NCI-H146 treated with DMSO at 0.1 percent for 48 hours (cell line): ENCODE data around the gene AFDN.
"Not testable (repeated sequence)": the region's sequence is repeated elsewhere in the genome, so short reads cannot be mapped to it uniquely, and the experiment has no call there.

ENCODE experiments used
- DNase-seq: peaks from one replicate; lab custom pipeline; 2025; ENCODE audit not compliant: unreplicated experiment; lab: John Stamatoyannopoulos, UW

AFDN gene

DNA sequence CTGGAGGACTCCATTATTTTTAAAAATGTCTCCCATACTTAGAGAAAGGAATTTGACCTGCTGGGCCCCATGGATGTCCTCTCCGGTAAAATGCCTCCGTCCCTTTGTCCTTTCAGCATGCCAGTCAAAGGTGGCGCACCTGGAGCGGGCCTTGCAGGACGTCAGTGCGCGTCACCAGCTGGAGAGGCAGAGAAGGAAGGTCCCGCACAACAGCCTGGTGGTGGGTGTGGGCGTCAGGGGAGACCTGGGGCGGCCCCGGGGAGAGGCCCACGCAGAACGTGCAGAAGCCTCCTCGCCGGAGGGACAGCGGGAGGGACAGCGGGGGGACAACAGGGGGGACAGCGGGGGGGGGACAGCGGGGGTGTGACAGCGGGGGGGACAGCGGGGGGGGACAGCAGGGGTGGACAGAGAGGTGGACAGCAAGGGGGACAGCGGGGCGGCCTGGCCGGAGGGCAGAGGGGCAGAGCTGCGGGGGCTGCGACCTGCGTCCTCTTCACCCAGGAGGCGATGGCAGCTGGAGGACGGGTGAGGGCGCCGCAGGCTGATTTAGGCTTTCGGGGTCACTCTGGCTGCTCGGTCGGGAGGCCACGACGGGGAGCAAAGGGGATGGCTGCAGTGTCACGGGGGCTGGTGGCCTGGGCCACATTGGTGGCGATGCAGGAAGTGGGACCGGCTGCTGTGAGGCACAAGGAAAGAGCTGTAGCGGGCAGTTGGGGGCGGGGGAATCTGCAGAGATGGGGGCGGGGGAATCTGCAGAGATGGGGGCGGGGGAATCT is 169.9 kb downstream of the AFDN start:
- DNase-seq, result no peak

DNA sequence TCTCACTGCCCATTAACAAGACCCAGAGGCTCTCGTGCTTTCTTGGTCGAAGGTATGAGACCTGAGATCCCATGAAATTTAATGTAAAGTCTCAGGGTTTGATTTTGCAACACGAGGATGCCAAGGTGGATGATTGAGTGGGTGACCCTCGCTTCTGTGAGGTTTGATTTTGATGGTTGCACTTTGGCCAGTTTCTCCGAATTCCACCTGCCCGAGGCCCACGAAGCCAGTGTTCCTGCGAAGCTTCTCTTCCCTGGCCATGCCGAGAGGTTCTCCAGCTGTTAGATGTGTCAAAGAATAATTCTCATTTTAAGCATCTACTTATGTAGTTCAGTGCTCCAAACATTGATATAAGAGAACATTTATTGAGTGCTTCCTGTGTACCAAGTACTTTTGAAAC is 170.9 kb downstream of the AFDN start, which contains the start of gene KIF25:
KIF25 (plus strand) TSS at position 30 of the 400 bp plus-strand sequence. CDS start 31,915 bp downstream, outside the sequence.
- no peak for DNase-seq

DNA sequence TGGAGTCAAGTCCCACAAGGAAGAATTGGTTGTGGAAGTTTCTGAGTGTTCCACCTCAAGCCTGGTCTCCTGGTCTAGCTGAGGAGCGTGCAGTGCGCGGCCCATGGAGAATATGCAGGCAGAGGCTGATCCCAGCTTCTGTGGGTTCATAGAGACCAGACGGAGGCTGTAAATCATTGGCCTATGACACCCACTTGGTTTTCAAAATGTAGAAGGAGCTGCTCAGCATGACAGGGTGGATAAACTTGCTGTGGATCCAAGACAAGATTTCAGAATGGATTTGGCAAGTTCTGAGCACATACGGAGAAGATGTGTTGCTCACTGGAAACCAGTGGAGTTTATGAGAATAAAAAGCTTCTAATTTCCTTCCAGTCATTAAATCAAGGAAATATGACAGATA is 171.5 kb downstream of the AFDN start:
- no peak for DNase-seq

DNA sequence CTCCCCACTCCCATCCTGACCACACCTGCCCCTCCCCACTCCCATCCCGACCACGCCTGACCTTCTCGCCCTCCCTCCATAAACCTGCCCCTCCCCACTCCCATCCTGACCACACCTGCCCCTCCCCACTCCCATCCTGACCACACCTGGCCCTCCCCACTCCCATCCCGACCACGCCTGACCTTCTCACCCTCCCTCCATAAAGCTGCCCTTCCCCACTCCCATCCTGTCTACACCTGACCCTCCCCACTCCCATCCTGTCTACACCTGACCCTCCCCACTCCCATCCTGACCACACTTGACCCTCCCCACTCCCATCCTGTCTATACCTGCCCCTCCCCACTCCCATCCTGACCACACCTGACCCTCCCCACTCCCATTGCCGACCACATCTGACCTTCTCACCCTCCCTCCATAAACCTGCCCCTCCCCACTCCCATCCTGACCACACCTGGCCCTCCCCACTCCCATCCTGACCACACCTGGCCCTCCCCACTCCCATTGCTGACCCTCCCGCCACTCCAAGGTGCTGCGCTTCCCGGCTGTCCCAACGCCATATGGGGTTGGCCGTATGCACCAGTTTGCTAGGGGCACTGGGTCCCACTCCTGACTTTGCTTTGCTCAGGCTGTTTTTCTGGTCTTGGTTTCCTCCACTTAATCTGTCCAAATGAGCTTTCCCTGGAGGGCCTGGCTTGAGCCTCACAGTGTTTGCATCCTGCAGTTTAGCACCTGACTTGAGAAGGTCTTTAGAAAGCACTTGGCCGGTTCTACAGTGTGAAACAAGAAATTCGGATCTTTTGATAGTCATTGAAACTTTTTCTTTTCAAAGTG is 173.7 kb downstream of the AFDN start:
- DNase-seq, result no peak

DNA sequence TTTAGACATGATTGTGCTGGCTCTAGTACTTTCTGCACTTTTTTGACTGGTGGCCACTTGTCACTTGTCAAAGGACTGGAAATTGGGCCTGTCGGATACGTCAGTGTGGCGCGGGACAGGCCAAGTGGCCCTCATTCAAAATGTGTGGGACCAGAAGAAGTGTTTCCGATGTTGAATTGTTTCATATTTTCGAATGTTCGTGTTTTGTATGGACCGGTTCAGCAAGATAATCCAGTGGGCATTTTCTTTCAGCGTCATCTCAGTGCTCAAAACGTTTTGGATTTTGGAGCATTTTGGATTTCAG is 174.3 kb downstream of the AFDN start:
- DNase-seq, result no peak

DNA sequence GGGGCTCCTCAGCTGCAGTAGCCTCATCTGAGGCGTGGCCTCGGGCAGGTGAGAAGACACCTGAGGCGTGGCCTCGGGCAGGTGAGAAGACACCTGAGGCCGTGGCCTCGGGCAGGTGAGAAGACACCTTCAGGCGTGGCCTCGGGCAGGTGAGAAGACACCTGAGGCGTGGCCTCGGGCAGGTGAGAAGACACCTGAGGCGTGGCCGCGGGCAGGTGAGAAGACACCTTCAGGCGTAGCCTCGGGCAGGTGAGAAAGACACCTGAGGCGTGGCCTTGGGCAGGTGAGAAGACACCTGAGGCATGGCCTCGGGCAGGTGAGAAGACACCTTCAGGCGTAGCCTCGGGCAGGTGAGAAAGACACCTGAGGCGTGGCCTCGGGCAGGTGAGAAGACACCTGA is 174.8 kb downstream of the AFDN start:
- not testable (repeated sequence) for DNase-seq

DNA sequence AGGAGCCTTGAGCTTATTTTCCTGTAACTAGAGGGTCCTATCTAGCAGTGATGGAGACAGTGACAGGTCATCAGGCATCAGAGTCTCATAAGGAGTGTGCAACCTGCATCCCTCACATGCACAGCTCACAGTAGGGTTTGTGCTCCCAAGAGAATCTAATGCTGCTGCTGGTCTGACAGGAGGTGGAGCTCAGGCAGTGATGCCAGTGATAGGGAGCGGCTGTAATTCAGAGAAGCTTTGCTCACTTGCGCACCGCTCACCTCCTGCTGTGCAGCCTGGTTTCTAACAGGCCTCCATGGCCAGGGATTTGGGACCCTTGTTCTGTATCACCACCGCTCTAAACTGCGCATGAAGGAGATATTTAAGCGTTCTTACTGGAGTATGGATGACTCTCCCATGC is 176.1 kb downstream of the AFDN start:
- no peak for DNase-seq

DNA sequence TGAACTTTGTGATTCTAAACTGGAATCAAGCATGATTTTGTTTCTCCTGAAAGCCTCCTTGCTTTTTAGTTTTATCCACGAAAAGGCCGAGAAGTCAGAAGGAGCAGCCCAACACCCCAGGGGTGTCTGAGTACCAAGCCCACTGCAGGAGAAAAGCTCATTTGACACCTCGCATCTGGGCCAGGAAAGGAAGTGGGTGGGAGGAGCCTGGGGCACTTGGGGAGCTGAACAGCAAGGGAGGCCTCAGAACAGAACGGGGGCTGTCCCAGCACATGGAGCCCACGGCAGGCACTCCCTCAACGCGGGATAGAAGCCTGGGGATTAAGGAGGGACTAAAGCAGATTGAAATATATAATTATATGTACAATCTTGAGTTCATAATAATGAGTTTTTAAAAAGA is 177.3 kb downstream of the AFDN start:
- no peak for DNase-seq

DNA sequence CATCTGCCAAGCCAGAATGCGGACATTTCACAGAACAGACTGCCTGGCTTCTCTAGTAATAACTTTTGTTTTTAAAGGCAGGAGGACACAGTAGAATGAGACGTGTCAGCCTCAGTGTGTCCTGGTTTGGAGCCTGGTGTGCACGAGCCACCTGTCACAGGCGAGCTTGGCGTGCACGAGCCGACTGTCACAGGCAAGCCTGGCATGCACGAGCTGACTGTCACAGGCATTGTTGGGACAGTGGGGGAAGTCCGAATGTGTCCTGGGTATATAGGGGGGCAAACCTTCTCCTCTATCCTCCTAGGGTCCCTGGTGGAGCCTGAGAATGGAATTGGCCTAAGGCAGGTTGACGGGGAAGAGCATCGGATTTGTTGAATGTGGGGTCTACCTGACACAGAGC is 178.2 kb downstream of the AFDN start:
- DNase-seq, result no peak

DNA sequence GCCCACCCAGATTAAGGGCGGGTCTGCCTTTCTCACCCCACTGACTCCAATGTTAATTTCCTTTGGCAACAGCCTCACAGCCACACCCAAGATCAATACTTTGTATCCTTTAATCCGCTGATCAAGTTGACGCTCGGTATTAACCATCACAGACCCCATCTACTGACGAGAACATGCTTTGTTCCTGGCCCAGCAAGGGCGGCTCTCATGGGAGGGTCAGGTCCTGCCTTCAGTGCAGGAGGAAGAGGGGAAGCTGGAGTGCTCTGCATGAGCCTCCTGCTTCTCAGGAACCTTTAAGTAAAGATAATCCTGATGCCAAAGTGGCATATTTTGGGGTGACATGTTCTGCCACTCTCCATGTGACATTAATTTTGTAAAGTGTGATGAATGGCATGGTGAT is 179.1 kb downstream of the AFDN start:
- no peak for DNase-seq

DNA sequence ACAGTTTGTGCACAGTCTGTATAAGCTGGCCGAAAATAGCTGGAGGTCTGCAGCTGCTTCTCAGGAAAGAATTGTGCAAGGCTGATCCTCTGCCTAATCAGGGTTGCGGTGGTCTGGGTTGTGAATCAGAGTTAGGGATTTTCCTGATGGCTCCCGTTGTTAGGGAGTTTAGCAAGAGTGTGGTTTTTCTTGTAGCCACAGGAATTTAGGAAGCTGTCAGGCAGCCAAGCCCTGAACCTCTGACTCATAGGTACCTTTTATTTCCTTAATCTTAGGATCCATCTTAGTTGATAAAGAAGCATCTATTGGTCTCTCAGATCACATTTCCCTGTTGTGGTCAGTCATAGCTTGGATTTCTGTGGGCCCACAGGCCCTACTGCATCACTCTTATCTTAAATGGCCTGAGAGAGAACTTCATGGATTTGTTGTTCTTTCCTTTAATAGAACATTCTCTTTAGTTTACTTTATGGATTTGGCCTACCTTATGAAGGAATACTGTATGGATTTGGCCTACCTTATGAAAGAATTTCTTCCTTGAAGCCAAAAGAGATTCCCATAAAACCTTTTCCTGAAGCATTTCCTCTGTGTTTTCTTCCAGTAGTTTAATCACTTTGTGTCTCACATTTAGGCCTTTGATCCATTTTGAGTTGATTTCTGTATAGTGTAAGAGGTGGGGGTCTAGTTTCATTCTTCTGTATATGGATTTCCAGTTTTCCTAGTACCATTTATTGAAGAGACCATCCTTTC is 181.1 kb downstream of the AFDN start:
- no peak for DNase-seq

DNA sequence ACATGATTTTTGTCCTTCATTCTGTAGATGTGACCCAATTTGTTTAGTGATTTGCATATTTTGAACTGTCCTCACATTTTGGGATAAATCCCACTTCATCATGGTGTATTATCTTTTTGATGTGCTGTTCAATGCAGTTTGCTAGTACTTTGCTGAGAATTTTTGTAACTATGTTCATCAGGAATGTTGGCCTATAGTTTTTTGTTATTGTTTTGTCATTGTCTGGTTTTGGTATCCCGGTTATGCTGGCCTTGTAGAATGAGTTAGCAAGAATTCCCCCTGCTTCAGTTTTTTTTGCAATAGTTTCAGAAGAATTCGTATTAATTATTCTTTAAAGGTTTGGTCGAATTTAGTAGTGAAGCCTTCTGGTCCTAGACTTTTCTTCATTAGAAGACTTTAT is 182.6 kb downstream of the AFDN start:
- DNase-seq, result no peak

DNA sequence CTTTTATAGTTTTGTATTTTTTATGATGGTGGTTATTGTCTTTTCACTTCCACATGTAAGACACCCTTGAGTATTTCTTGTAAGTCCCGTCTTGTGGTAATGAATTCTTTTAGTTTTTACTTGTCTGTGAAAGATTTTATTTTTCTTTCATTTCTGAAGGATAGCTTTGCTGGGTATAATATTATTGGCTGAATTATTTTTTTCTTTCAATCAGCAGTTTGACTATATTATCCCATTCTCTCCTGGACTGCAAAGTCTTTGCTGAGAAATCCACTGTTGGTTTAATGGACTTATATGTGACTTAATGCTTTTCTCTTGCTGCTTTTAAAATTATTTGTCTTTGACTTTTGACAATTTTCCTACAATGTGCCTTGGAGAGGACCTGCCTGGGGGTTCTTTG is 184.6 kb downstream of the AFDN start:
- DNase-seq, result no peak

DNA sequence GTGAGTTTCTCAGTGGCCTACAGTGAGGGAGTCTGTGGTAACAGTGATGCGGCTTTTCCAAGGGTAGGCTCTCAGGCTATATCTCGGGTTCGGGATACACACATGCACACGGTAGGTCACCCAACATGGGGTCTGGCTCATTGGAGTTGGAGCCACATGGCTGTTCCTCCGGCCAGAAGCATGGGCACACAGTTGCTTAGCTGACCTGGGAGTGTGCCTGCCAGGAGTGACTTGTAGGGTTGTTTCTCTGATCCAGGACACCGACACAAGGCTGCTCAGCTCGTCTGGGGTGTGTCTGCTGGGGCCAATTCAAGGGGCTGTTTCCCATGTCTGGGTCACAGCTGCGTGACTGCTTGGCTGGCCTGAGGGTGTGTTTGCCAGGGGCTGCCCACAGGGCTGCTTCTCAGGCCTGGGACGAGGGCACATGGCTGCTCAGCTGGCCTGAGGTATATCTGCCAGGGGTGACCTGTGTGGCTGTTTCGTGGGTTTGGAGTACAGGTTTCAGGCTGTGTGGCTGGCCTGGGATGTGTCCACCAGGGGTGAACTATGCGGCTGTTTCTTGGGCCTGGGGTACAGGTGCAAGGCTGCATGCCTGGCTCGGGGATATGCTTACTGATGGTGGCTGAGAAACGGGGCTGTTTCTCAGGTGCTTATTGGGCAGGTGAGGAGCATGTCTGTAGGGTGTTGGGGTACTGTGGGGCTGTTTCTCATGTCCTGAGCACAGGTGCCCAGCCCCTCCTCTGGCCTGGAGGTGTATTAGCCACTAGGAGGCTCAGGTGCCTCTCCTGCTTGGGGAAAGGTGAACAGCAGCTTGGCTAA is 185.9 kb downstream of the AFDN start:
- no peak for DNase-seq

DNA sequence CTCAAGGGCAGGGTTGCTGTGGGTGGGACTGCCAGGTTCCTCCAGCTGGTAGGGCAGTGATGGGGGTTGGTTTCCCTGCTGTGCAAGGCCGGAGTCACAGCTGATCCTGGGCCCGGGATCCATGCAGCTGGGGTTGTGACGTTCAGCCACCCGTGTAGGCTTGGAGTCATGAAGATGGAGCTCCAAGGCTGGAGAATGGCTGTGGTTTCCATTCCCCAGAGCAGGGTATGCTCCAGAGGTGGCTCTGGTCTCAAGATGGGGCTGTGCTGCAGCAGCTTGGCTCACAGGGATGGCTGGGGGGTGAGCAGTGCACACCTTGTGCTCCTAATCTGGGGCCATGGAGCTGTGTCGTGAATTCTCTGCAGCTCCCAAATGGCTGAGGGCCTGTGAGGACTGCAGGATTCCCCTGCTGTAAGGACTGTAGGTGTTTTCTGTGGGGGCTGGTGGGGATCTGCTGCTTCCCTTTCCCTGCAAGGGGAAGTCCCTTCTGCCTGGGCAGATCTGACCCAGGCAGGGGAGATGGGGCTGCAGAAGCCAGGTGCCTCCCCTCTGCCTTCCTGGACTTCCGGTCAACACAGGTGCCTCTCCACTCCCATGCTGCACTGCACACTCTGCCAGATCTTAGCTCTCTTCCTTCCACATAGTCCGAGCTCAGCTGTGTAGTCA is 186.7 kb downstream of the AFDN start:
- no peak for DNase-seq

DNA sequence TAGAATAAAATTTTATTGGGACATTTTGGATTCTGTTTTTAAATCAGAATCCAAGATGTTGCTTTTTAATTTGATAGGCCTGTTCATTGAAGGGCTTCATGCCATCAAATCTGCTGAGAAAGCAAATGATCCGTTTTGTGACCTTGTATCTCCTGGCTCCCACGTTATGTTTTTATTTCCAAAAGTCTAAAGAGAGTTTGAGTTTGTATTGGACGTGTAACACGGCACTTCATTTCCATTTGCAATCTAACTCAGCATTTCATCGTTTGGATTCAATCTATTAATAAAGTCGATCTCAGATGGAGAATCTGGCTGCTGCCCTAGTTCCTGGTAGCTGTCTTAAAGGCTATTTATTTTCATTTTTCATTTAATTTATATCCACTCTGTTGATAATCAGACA is 187.7 kb downstream of the AFDN start:
- DNase-seq, result no peak

DNA sequence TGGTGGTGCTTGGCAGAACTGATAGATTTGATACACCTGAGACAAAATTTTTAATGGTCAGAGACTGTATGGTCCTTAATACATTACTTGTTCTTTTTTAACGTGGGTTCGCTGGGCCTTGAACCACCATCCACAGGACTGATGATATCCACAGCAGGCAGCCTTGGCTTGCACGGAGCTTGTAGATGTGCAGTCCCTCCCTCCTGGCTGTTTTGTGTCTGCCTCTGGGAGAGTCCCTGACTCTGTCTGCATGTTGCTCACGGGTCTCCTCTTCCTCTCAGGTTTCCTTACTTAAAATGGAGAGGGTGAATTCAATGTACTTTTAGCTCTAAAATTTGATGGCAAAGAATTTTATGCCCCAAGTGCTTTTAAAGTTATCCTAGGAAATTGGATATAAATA is 188.3 kb downstream of the AFDN start:
- DNase-seq, result no peak

DNA sequence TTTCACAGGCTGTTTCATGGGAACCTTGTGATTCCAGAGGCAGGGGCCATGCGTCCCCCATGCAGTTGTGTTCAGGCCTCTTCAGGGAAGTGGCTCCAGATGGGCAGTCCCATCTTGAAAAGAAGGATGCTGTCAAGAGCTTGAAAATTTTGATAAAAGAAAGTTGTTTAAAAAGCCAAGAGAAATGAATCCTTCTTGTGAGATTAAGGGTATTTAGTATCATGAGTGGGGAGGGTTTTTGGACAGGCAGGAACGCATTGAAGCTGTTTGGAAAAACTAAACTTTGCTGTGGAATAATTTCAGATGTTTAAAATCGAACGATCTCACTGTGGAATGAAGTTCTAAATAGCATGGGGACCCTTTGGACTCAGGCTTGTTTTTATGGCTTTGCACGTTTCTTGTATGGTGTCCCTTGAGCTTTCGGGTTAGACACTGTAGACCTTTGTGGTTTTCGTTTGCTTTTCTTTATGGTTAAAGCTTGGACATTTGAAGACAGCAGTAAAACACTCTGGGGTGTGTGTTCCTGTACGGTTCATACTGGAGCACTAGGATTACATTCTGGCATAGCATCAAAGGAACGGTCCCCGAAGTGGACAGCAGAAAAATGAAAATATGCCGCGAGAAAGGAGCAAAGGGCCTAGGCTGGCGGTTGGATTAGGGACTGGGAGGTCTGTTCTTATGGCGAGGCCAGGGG is 188.9 kb downstream of the AFDN start:
- no peak for DNase-seq

DNA sequence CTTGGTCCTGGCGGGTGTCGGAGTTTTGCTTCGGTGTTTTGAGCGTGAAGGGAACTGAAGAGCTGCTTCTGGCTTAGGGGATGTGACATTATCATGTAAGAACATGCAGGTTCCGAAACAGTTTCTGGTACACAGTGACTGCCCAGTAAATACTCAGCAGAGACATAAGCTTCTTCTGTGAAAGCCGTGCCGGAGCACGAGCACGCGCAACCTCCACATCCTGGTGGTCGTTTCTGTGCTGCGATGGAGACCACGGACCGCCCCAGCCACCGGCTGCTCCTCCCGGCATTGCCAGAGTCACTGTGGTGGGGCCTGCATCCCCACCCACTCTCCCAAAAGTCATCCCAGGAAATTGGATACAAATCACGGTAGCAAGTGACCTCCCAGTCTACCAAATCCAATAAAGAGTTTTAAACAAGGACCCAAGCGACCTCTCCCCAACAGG is 189.5 kb downstream of the AFDN start:
- no peak for DNase-seq
